Subcutaneous abdominal adipose tissue (tissue), 5 donors: ENCODE results near the gene PLK1.

Experiments used
- H3K27ac ChIP-seq: one replicate; pipeline ENCODE4 v1.7.0; 2013; ENCODE audit warnings: low read depth, mild to moderate bottlenecking, inconsistent platforms, low read length, moderate library complexity
- H3K27me3 ChIP-seq, 5 donors: one replicate each; pipeline ENCODE4 v1.7.0; 2013; ENCODE audit warnings: low read length in 5 of 5, inconsistent platforms in 1 of 5; ENCODE audit not compliant: control insufficient read depth in 5 of 5, insufficient read depth in 4 of 5
- H3K36me3 ChIP-seq, 5 donors: one replicate each; pipeline ENCODE4 v1.7.0; 2013; ENCODE audit warnings: low read length in 5 of 5; ENCODE audit not compliant: control insufficient read depth in 5 of 5, insufficient read depth in 5 of 5
- H3K4me1 ChIP-seq, 5 donors: one replicate each; pipeline ENCODE4 v1.7.0; 2013; ENCODE audit warnings: low read length in 5 of 5, mild to moderate bottlenecking in 3 of 5, moderate library complexity in 1 of 5; ENCODE audit not compliant: control insufficient read depth in 5 of 5, insufficient read depth in 5 of 5
- H3K4me3 ChIP-seq, 5 donors: one replicate each; pipeline ENCODE4 v1.7.0; 2013; ENCODE audit warnings: low read length in 5 of 5, low read depth in 1 of 5
- H3K9ac ChIP-seq, 5 donors: one replicate each; pipeline ENCODE4 v1.7.0; 2013; ENCODE audit warnings: low read length in 5 of 5, mild to moderate bottlenecking in 4 of 5, moderate library complexity in 3 of 5
- H3K9me3 ChIP-seq, 5 donors: one replicate each; pipeline ENCODE4 v1.7.0; 2013; ENCODE audit warnings: low read length in 5 of 5; ENCODE audit not compliant: control insufficient read depth in 5 of 5
- donor health status: healthy.
- donor health status: healthy.
- donor health status: healthy.
- donor health status: healthy.
- donor health status: healthy.

PLK1 gene

DNA sequence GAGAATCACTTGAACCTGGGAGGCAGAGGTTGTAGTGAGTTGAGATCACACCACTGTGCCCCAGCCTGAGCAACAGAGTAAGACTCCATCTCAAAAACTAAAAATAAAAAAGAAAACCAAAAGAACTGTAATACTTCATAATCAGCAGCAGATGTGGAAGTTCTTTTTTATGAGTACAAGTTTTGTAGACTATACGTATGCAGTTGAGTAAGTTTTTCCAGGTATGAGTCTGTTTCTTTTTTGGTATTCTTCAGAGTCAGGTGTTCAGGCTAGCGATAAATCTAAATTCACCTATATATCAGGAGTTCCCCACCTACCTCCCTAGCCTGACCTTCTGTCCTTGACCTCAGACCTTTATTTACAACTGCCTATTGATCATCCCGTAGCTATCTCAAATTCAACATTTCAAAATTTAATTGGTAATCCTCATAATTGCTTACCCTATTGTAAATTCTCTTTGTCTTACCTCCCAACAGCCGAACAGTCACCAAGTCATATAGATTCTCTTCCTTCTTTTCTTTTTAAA, 26.7 kb upstream of the PLK1 start:
- Histone ChIP-seq H3K36me3 (peaks cover 11 to 31% (median 16%) of the 10 kb centered on the region in 5 donors), H3K4me3 (no peak overlapping the region), H3K27ac (no peak overlapping the region), H3K9me3 (no peaks in the 10 kb centered on the region), H3K4me1 (no peaks in the 10 kb centered on the region), H3K9ac (no peak overlapping the region), H3K27me3 (no peaks in the 10 kb centered on the region)

DNA sequence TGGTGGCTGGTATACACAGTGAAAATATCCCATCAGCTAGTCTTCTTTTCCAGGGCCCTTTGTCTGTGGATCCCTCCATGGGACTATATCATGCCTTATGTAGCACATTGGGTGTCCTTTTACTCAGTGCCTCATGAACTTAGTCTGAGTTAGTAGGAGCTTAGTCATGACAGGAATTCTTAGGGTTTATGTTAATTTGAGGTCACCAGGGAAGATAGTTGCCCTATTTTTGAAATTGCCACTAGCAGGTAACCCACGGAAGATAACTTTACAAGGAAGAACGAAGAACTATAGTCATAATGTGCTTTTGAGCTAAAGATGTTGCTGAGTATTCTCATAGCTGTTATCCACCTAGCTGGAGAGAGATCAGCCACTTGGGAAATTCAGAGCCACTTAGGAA, 14.8 kb upstream of the PLK1 start:
- no peak overlapping the region for H3K4me3 ChIP-seq
- H3K9ac ChIP-seq = no peak overlapping the region
- no peaks in the 10 kb centered on the region for H3K4me1 ChIP-seq
- H3K36me3 ChIP-seq = peaks cover 71 to 99% (median 92%) of the 10 kb centered on the region in 5 donors
- H3K27me3 ChIP-seq = no peaks in the 10 kb centered on the region
- H3K9me3 ChIP-seq = no peaks in the 10 kb centered on the region
- H3K27ac ChIP-seq = no peak overlapping the region

DNA sequence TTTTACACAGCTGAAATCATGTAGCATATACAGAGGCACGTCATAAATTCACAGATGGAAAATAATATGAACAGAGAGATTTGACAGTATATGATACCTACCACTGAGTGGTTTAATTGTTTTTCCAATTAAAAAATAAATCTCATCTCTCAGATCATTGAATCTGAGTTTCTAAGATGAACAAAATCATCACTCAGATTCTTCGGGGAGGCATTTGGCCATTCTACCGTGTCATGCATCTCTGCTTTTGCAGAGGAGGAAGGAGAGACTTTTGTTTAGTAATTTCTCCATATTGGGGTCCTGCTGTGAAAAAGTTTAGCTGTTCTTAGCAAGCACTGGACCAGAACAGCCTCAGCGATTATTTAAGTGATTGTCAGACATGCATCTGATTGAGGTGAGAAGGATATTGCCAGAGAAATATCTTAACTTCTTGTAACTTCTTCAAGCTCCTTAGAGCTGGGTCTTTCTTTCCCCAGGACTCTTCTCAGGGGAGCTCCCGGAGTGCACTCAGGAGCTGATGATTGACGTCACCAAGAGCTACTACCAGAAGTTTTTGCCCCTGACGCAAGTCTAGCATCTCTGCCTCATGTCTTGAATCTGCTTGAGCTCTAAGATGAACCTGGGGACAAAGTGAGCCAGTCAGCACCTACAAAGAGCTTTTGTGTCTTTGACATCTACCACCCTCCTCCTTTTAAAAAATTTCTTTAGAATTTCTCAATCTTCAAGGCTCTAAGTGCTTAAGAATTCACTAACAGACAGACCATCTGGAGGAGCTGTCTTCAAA, 11.9 kb upstream of the PLK1 start:
- Histone ChIP-seq H3K27ac (no peak overlapping the region), H3K27me3 (no peaks in the 10 kb centered on the region), H3K4me3 (no peak overlapping the region), H3K36me3 (peaks cover 50 to 96% (median 90%) of the 10 kb centered on the region in 5 donors), H3K4me1 (no peaks in the 10 kb centered on the region), H3K9ac (no peak overlapping the region), H3K9me3 (no peaks in the 10 kb centered on the region)

DNA sequence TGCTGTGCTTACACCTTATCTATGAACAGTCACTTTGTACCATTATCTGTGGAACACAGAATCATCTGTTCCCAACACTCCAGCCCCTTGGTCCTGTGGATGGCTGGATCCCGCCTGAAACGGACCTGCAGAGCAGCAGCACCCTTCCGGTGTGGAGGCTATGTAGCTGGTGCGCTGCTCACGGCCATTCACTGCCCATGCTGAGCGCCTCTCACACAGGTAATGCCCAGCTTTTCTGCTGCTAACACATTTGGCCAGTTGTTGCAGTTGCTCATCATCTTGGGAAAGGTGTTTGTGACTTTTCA, 11.4 kb upstream of the PLK1 start:
- H3K27ac ChIP-seq = no peak overlapping the region
- no peak overlapping the region for H3K4me3 ChIP-seq
- no peaks in the 10 kb centered on the region for H3K9me3 ChIP-seq
- H3K27me3 ChIP-seq = no peaks in the 10 kb centered on the region
- H3K4me1 ChIP-seq = no peaks in the 10 kb centered on the region
- H3K9ac ChIP-seq = no peak overlapping the region
- H3K36me3 ChIP-seq = peaks cover 47 to 96% (median 88%) of the 10 kb centered on the region in 5 donors

DNA sequence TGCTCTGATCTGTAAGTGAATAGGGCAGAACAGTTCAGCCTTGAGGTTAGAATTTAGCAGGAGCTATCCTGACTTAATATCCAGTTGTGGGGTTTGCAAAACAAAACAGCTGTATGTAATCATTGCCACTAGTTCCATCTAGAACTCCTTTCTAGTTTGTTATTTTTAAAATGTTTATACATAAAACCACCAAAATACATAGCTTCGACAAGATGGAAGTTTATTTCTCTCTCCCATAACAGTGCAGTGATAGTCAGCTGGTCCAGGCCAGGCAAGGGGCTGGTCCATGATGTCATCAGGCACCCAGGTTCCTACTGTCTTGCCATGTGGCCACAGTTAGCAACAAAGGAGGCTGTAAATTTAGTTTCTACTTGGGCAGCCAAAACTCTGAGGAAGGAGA, 10.5 kb upstream of the PLK1 start:
- H3K27me3 ChIP-seq = no peaks in the 10 kb centered on the region
- H3K9me3 ChIP-seq = no peaks in the 10 kb centered on the region
- H3K36me3 ChIP-seq = peaks cover 38 to 91% (median 80%) of the 10 kb centered on the region in 5 donors
- no peaks in the 10 kb centered on the region for H3K4me1 ChIP-seq
- H3K9ac ChIP-seq = no peak overlapping the region
- H3K27ac ChIP-seq = no peak overlapping the region
- no peak overlapping the region for H3K4me3 ChIP-seq

DNA sequence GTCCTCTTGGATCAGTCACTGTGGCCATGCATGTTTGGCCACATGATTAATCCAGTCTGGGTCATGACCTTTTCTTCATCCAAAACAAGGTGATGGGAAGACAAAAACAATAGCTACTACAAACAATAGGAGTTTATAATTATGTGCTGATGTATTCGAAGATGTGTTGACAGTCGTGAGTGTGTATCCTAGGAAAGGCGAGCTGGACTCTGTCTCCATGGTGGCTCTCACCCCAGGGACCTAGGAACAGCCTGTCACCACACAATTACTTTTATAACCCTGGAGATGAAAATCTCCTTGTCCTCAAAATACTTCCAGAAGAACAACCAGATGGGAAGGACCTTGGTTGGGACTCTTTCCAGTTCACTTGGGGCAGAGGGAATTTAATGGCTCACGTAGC, 9.8 kb upstream of the PLK1 start:
- H3K4me3 ChIP-seq = no peak overlapping the region
- peaks cover 37 to 86% (median 76%) of the 10 kb centered on the region in 5 donors for H3K36me3 ChIP-seq
- no peak overlapping the region for H3K27ac ChIP-seq
- H3K9ac ChIP-seq = no peak overlapping the region
- no peaks in the 10 kb centered on the region for H3K27me3 ChIP-seq
- H3K4me1 ChIP-seq = no peaks in the 10 kb centered on the region
- H3K9me3 ChIP-seq = no peaks in the 10 kb centered on the region

DNA sequence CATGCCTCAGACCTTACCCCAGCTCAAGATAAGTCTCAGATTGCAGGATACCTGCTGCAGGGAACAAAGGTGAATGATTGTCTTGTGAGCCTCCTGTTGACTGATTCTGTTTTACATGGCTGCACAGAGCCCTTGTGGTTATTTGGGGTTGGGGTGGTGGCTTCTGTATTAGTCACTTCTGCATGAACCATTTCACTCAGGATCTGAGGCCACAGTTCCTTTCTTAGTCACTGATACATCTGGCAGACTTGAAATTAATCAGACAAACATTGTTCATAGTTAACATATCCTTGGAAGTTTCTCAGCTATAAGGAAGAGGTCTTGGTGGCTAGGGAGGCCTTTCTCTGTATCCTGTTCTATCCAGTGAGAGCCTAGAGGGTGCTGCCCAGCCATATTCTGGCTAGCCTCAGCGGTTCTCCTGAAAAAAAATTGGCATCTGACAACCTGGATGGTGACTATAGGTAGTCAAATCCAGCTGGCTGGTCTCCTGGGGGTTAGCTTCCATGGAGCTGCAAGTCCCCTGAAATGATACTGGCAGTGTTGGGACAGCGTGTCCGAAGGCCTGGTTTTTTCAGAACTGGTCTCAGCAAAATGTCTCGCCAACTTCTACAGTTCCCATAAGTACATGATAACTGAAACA, 8.4 kb upstream of the PLK1 start:
- Histone ChIP-seq H3K9ac (no peak overlapping the region), H3K27ac (no peak overlapping the region), H3K27me3 (no peaks in the 10 kb centered on the region), H3K9me3 (no peaks in the 10 kb centered on the region), H3K4me3 (no peak overlapping the region), H3K4me1 (no peaks in the 10 kb centered on the region), H3K36me3 (peaks cover 28 to 77% (median 62%) of the 10 kb centered on the region in 5 donors)

DNA sequence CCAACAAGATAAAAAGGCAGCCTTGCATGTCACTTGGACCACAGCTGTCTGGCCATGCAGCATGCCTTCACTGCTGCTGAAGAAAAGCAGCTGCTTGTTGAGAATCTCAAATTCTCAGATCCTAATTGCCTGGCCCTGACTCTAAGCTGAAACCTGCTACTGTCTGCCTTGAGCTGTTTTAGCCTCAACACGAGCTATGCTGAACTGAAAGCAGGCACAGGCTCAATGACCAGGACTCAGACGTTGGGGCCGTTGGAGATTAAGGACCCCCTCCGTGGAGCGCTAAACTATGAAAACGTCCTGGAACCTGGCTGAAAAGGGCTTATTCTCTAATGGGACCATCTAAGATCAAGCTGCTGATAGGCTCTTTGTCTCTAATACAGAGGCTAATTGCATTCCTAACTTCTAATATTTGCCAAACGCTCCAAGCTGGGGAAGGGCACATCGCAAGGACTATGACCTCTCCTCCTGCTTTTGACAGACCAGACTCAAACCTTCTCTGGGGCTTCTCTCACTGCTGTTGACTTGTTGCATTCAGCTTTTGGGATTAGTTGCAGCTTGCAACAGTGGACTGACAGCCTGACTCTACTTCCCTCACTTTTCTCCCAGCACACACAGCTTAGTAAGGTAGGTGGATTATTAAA, 4.6 kb upstream of the PLK1 start:
- Histone ChIP-seq H3K9ac (no peak overlapping the region), H3K4me1 (peaks cover 0 to 12% (median 11%) of the 10 kb centered on the region in 5 donors), H3K27ac (no peak overlapping the region), H3K9me3 (no peaks in the 10 kb centered on the region), H3K36me3 (peaks cover 2 to 45% (median 29%) of the 10 kb centered on the region in 5 donors), H3K27me3 (no peaks in the 10 kb centered on the region), H3K4me3 (no peak overlapping the region)

DNA sequence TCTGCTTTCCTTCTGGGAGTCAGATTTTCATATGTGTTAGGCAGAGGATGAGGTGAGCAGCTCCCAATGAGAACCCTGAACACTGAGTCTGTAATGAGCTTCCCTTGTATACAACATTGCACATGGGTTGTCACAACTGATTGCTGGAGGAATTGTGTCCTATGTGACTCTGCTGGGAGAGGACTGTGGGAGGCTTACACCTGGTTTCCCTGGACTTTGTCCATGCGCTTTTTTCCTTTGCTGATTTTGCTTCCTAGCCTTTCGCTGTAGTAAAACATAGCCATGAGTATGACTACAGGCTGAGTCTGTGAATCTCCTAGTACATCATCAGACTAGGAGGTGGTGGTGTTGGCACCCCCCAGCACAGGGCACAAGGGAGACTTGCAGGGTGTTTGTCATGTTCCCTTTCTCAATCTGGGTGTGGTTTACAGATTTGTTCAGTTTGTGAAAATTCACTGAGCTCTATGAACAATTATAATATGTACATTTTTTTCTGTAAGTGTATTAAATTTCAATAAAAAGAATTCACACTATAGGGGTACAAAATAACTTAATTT, 1.7 kb upstream of the PLK1 start:
- H3K4me1 ChIP-seq = peaks cover 0 to 16% (median 15%) of the 10 kb centered on the region in 5 donors
- no peak overlapping the region for H3K27ac ChIP-seq
- H3K9ac ChIP-seq = no peak overlapping the region
- no peak overlapping the region for H3K4me3 ChIP-seq
- peaks cover 0 to 36% (median 17%) of the 10 kb centered on the region in 5 donors for H3K36me3 ChIP-seq
- H3K27me3 ChIP-seq = no peaks in the 10 kb centered on the region
- H3K9me3 ChIP-seq = no peaks in the 10 kb centered on the region
